Measurements from ENCODE around the gene DOC2A. TPM values are rescaled to one million over a fixed set of nuclear protein-coding genes. Genes with fewer than 3 reads are reported as not detected.
A peak's percentile ranks its signal among the peaks of the same experiment; 100 is the strongest.

Gene DOC2A
- total and polyA plus RNA-seq, 9 of the 15 experiments (the other 6 are each of a cell fraction or from before 2014, with no cell fraction given) = 0.03 to 0.38 (median 0.28) TPM; not detected in 1

DNA sequence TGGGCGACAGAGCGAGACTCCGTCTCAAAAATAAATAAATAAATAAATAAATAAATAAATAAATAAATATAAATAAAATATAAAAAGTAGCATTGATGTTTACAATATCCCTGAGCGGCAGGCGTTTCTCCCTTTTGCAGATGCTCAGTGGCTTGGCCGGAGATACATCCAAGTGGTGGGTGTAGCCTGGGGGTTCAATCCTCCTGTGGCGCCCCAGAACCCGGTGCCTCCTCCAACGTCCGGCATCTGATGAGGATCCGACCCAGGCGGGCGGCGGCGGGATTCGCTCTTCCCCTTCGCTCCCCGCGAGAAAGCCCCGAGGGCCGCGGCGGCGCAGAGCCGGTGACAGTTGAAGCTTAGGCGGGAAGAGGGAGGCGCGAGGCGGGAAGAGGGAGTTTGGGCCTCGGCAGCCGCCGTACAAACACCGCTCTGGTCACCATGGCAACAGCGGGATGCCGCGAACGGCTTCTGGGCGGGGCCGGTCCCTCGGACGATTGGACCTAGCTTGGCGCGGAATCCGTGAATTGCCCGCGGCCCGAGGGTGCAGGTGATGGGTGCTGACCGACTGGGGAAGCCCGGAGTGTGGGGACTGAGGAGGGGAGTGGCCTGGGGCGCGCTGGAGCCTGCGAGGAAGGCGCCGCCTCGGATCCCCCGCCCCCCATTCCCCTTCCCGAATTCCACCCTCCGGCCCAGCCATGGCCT lies 42.0 kb upstream of the DOC2A start (continued):
- TF ChIP-seq, protein P1, sequence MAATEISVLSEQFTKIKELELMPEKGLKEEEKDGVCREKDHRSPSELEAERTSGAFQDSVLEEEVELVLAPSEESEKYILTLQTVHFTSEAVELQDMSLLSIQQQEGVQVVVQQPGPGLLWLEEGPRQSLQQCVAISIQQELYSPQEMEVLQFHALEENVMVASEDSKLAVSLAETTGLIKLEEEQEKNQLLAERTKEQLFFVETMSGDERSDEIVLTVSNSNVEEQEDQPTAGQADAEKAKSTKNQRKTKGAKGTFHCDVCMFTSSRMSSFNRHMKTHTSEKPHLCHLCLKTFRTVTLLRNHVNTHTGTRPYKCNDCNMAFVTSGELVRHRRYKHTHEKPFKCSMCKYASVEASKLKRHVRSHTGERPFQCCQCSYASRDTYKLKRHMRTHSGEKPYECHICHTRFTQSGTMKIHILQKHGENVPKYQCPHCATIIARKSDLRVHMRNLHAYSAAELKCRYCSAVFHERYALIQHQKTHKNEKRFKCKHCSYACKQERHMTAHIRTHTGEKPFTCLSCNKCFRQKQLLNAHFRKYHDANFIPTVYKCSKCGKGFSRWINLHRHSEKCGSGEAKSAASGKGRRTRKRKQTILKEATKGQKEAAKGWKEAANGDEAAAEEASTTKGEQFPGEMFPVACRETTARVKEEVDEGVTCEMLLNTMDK (IDR thresholded peaks at IDR 0.05; ENCODE audit: borderline replicate concordance, insufficient read depth, low read depth, low read length, poor library complexity, severe bottlenecking) = no peak
- TF ChIP-seq BCL6 (CRISPR knock-in tag; IDR thresholded peaks at IDR 0.05) (no peak), ZFX (CRISPR knock-in tag; IDR thresholded peaks at IDR 0.05) (peak; percentile 86), NFE2L1 (tag; IDR thresholded peaks at IDR 0.05; ENCODE audit: borderline replicate concordance, low read depth) (no peak), TOE1 (IDR thresholded peaks at IDR 0.05; ENCODE audit: borderline replicate concordance) (peak; percentile 90), TOE1 (CRISPR knock-in tag; IDR thresholded peaks at IDR 0.05; ENCODE audit: borderline replicate concordance, low read depth) (no peak), PURB (CRISPR knock-in tag; IDR thresholded peaks at IDR 0.05; ENCODE audit: low read depth) (no peak), ZNF121 (CRISPR knock-in tag; conservative IDR thresholded peaks at IDR 0.05) (no peak), CBX8 (IDR thresholded peaks at IDR 0.05; ENCODE audit: borderline replicate concordance, extremely low read depth, low read depth, low read length, poor library complexity, severe bottlenecking) (no peak), ZNF717 (CRISPR knock-in tag; IDR thresholded peaks at IDR 0.05) (no peak), ZNF23 (CRISPR knock-in tag; IDR thresholded peaks at IDR 0.05) (no peak), SREBF2 (CRISPR knock-in tag; IDR thresholded peaks at IDR 0.05) (no peak; the same call in 1 of the 2 replicates), ZBTB43 (CRISPR knock-in tag; IDR thresholded peaks at IDR 0.05) (0 out of 2 replicates have a peak, but pooled peaks have one; percentile 23), THRB (CRISPR knock-in tag; conservative IDR thresholded peaks at IDR 0.05) (no peak), ILF3 (IDR thresholded peaks at IDR 0.05; ENCODE audit: borderline replicate concordance) (no peak)
- TF ChIP-seq, protein P2, sequence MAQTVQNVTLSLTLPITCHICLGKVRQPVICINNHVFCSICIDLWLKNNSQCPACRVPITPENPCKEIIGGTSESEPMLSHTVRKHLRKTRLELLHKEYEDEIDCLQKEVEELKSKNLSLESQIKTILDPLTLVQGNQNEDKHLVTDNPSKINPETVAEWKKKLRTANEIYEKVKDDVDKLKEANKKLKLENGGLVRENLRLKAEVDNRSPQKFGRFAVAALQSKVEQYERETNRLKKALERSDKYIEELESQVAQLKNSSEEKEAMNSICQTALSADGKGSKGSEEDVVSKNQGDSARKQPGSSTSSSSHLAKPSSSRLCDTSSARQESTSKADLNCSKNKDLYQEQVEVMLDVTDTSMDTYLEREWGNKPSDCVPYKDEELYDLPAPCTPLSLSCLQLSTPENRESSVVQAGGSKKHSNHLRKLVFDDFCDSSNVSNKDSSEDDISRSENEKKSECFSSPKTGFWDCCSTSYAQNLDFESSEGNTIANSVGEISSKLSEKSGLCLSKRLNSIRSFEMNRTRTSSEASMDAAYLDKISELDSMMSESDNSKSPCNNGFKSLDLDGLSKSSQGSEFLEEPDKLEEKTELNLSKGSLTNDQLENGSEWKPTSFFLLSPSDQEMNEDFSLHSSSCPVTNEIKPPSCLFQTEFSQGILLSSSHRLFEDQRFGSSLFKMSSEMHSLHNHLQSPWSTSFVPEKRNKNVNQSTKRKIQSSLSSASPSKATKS (CRISPR knock-in tag; IDR thresholded peaks at IDR 0.05) = no peak
- TF ChIP-seq, protein P3, sequence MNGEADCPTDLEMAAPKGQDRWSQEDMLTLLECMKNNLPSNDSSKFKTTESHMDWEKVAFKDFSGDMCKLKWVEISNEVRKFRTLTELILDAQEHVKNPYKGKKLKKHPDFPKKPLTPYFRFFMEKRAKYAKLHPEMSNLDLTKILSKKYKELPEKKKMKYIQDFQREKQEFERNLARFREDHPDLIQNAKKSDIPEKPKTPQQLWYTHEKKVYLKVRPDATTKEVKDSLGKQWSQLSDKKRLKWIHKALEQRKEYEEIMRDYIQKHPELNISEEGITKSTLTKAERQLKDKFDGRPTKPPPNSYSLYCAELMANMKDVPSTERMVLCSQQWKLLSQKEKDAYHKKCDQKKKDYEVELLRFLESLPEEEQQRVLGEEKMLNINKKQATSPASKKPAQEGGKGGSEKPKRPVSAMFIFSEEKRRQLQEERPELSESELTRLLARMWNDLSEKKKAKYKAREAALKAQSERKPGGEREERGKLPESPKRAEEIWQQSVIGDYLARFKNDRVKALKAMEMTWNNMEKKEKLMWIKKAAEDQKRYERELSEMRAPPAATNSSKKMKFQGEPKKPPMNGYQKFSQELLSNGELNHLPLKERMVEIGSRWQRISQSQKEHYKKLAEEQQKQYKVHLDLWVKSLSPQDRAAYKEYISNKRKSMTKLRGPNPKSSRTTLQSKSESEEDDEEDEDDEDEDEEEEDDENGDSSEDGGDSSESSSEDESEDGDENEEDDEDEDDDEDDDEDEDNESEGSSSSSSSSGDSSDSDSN (IDR thresholded peaks at IDR 0.05; ENCODE audit: borderline replicate concordance in 1 of 2, low read depth in 2 of 2, low read length in 2 of 2) = peak; percentile 43 to 78; a peak in 1 of 4 replicates
